GM21423 (cell line): Measurements from ENCODE around the gene FST.

Experiments used
- ATAC-seq: cut with Tn5 transposase; IDR thresholded peaks from one replicate; pipeline ENCODE4 v1.9.1; 2021; ENCODE audit warnings: mild to moderate bottlenecking, moderate library complexity; ENCODE audit not compliant: unreplicated experiment

The FST gene

DNA sequence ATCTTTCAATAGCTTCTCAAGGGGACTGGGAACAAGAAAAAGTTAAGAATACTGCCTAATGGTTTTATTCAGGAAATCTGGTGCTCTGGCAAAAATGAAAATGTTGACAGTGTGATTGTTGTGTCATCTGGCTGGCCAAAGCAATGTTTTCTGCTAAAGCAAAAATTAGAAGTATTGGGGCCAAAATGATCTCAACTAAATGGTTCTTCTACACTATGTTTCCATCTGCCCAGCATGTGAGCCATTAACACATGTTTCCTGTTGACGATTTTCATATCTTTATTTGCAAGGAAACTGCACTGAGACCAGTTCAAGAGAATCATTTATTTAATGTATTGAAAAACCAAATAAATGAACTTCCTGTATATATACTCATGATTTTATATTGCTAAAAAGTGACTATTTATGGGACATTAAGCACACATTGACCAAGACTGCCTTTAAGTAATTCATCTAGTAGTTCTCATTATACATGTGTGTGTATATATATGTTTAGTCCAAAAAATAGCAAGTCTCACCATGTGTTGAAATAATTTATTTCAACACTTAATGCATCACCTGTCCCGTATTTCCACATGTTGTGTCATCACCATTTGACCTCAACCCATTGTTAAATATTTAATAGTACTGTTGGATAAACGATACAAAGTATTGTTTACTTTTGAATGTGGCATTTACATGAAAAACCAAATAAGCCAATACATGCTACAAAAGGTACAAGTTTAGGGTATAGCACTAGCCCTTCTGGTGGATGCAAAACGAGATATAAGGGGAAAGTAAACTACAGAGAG is 7.5 kb upstream of the FST start:
- ATAC-seq: no peak

DNA sequence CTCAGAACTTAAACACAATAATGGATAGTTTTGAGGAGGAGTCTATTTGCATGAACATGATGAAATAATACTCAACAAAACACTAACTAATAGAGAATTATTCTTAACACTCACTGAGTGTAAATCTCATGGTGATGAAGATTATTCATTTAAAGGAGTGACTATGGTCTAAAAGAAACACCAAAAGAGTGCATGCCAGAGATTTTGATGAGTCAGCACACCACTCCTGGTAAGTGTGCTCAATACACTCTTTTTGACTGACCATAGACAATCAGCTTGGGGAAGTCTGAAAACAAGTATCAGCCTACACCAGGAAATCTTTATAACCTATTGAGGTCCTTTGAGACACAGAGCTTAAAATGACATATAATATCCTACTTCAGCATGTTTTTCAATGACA is 6.8 kb upstream of the FST start:
- ATAC-seq: no peak

DNA sequence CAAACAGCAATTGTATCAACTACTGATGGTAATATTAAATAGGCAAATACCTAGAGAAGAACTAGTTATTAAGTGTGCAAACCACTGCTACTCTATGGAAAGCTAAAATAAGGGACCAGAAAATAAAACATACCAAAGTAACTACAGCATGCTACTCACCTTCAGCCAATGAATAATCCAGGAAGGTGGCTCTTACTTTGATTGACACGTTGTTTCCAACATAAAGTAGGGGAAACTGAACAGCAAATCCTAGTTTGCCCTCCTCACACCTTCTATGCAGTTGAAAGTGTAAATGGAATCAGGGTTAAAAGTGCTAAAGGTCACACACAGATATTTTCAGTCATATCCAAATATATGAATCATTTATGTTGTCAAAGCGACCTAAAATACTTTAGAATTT is 5.1 kb upstream of the FST start:
- no peak for ATAC-seq

DNA sequence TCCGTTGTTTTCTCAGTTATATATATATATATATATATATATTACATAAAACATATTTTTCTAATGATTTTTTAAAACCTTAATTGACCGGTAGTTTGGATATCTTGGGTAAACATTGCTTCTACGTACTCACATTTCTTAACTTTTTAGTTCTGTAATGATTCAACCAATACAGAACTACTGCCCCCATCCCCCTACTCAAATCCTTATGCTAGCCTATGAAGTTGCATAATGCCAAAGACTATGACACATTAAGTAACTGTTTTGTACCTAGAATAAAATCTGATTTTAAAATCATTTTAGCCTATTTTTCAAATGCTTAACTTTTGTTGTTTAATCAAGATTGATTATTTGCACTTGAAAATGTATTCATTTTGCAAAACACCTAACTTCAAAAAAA is 4.4 kb upstream of the FST start:
- ATAC-seq: no peak

DNA sequence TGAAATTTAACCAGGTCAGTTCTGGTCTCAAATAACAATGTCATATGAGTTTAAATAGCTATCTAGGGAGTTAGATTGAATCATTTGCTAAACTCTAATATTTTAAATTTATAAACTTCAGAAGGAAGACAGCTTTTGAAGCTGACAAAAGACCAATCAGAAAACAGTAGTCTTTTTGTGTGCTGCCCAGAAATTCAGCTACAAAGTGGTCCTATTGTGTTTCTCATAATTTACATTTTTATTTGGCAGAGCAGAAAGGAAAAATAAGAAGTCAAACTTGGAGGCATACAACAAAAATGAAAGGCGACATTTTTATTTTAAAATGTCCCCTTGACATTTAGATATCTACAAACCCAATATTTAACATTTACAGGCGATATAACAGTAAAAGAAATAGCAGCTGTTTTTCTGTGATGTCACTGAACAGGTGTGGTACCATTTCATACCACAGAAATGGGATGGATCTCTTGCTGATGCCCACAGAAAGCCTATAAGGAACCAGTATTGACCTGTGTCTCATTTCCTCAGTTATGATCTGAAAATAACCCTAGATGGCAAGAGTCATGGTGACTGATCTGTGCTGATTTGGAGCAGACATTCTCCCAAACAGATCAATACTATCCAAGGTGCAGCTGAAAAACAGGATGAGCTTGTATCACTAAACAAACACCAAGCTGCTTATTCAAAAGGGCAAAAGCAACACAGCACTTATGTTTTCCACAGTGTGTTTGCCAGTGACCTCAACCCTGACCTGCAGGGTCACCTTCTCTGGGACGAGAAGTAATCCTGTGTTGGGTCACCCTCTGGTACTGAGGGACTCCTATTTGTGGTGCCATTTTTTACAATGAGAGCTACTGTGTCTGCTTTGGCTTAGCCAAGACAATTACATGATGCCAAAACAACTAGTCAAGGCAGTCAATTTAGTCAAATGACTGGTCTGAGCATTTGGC is 3.6 kb upstream of the FST start:
- ATAC-seq: no peak

DNA sequence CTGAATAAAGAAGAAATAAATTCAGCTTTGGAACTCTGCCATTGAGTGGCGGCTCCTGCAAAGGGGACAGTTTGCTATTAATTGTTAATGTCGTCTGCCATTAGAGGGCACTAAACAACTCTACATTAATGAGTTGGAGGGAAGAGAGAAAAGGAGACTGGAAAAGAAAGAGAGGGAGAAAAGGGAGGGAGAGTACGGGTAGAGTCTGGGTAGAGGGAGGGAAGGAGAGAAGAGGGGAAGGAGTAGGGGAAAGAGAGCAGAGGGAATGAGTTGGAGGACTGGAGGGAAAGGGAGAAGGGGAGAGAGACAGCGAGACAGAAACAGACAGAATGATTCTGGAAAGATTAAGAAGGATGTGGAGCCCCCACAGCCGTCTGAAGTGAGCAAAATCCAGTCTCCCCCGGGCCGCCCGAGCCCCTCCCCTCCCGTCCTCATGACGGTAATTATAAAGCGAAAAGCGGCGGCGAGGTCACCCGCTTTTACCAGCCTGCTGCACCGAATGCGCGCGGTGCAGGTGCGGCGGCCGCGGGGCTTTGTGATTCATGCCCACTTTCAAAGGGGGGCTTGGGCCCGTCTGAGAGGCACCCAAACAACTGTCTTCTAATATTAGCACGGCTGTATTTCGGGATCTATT is 1.9 kb upstream of the FST start:
- ATAC-seq: no peak

DNA sequence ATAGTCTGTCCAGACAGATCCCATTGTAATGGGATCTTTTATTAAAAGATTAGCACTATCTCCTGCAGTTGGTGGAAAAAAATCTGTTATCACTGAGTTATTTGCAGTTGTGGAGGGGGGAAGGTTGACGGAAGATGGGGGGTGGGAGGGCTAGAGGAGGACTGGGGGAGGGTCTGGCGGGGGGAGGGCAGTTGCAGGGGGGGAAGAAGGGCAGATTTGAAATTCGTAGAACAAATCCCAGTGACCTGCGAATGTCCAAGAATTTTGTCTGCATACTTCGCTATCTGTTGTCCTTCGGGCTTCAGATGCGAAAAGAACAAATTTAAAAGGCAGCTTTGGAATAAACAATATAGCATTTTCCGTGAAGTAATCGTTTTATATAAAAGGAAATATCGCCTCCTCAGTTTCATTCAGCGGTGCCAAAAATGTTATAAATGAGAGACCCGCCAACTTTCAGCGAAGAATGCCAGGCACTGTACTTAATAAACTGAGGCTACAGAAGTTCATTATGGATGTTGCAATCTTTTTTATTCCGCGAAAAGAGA is 1.3 kb upstream of the FST start:
- ATAC-seq: no peak

DNA sequence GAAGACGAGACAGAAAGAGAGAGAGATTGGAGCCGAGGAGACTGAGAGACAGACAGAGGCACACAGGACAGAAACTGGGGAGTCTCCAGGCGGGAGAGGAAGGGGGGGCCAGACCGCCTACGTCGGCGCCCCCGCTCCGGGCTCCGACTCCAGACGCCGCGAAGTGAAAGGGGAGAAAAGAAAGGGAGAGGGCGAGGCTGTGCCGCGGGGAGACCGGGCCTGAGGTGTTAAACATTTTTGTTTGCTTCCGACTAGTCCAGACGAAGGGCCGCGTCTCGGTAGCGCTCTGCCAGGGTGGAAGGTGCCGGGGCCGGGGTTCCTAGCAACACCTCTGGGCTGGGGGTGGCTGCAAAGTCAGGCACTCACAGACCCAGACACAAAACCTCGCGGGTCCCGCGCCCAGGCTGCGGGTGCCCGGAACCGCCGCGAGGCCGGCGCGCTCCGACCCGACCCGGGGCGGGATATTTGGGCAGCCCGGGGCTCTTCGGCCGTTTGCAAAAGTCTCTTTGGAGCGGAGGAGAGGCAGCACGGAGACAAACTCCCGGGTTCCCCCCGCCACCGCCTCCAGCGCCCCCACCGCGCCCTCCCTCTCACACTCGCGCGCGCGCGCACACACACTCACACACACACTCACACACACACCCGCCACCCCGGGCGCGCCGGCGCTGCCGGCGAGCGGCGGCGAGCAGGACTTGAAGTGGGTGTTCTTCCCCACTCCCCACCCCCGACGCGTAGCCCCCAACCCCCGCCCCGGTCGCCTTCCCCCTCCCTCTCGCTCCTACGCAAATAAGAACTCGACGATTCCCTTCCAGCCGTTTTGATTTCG is 626 bp upstream of the FST start:
- ATAC-seq: no peak

DNA sequence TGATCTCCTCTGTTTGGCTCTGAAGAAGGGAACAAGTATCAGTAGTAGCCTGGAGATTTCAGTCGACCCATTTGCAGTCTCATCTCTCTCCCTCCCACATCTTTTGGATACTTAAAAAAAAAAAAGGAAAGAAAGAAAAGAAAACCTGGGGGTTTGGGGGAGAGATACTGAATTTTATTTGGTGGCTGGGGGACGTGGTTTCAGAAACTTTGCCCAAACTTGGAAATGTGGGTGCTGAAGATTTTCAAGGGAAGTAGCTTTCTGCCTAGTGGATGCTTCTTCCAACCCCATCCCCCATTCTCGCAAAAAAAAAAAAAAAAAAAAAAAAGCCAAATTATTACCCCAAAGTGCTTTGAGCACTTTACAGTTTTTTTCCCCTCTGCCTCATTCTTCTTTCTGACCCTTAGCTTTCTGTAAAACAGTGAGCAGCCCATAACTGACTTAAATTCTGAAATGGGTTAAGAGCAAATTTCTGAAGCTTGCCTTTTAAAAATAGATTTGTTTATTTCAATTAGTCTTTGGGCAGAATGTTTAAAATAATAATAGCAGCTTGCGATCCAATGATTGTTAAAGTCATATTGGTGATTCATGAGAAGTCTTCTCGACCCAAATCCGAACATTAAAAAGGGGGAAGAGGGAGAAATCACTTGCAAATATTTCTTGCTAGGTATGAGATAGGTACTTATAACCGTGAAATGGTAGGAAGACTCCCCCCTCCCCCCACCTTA is 894 bp downstream of the FST start:
- no peak for ATAC-seq

DNA sequence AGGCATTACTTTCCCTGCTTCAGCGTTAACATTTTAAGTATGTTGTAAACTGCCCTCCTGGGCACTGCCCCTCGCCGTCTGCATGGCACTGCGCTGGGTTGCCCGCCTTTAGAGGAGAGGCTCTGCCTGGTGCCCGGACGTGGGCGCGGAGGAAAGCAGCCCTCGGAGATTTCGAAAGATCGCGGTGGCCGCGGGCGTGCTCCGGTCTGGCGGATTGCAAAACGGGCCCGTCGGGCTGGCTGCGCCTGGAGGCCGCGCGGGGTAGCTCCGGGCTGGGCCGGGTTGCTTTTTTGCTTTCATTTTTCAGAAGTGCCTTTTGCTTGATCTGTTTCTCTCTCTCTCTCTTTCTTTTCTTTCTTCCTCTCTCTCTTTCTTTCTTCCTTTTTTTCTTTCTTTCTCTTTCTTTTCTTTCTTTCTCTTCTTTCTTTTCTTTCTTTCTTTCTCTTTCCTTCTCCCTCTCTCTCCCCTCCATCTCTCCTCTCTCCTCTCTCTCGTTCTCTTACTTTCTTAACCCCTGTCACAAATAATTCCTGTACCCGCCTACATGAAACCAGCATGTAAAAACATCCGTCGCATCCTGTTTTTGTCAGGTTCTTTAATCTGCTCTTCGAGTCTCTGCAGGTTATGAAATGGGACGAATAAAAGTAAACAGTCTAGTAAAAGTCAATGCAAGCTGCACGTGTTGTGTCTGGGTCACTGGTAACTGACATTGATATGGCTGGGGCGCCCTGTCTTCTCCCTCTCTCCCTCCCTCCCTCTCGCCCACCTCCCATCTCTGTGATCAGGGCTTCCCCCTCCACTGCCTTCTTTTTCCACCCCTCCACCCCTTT is 1.7 kb downstream of the FST start:
- peak; percentile 68 for ATAC-seq

DNA sequence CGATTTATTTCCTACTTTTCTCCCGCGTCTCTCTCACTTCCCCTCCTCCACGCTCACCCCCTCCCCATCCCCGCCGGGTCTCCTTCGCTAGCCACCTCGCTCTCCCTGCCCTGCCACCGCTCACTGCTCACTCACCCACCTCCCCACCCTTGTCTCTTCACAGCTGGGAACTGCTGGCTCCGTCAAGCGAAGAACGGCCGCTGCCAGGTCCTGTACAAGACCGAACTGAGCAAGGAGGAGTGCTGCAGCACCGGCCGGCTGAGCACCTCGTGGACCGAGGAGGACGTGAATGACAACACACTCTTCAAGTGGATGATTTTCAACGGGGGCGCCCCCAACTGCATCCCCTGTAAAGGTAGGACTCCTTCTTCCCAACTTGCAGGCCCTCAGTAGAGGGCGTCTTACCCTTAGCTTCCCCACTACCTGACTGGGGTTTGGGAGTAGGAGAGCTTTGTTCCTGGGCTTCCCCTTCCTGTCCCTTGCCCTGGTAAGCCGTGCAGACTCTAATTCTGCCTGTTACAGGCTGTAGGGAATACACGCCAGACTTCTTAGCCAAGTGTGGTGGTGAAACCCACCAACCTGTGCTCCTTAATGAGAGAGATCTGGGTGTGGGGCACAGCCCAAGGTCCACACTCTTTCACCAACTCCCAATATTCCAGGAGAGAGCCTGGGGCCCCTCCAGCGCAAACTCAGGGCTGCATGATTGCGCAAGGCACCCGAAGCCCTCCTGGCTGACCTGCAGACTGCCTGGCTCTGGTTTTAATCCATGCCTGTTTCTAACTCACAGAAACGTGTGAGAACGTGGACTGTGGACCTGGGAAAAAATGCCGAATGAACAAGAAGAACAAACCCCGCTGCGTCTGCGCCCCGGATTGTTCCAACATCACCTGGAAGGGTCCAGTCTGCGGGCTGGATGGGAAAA is 2.5 kb downstream of the FST start:
- peak; percentile 23 for ATAC-seq

DNA sequence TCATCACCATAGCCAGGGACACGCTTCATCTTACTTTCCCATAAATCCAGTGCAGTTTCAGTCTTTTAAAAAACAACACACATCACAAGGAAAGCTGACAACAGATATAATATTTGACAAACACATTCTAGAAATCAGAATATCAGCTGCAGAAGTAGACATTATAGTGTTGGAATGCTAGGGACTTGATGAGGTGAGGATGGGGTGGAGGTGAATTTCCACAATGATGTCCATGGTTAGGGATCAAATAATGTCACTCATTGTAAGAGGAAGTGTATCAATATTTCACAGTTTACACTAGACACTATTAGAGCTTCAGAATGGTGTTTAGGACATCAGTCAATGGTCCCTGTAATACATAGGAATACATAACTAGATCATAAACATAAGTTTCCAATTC is 7.0 kb downstream of the FST start:
- ATAC-seq: no peak

DNA sequence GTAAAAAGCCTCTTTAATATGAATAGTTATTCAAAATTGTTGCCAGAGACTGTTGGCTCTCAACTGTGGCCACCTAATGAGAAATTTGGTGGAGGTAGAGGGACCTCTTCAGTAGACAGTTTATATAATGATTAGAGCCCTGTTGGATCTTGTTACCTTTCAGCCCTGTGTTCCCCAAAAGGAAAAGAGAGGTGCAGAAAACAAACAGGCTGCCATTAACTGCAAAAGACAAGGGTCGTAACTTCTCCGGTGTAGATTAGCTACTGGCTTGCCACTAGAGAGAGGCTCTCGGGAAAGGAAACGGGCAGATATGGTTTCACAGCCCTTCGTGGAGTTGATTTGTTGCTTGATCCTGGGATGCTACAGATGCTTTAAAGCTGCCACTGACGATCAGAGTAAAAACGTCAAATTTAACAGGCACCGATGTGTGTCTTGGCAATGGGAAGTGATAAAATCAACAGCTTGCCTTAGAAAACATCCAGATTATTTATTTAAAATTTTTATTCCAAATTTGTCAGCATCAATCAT is 7.8 kb downstream of the FST start:
- ATAC-seq: no peak

DNA sequence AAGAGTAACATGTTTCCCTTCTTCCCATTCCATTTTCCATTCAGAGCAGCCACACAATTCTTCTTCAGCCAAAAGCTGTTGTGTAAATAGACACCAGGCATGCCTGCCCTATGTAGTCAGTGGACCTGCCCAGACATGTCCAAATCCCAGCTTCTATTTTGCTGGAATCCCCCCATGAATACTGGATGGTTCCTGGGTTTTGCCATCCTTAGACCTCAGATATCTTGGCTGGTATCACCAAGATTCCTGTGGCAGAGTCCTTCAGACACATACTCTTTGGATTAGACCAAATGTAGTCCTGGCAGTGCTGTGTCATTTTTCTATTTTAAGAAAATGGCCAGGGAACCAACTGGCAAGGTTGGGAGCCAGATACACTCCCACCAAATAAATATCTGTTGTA is 10.3 kb downstream of the FST start:
- no peak for ATAC-seq

DNA sequence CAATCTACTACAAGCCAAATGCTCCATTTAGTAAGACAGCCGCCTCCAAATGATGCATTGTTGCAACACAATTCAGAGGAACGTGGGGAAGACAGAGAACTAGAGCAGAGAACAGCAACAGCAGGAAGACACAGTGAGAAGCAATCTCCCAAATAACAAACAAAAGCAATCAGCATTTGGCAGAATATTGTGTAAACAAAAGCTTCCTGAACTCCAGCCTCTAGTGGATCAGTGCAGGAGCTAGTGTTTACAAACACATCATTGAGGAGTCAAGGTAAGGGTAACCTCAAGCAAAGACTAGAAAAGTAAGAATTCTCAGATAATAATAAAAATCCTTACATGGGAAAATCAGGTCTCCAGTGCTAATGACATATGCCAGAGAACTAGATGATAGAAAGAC is 20.6 kb downstream of the FST start:
- ATAC-seq: no peak

DNA sequence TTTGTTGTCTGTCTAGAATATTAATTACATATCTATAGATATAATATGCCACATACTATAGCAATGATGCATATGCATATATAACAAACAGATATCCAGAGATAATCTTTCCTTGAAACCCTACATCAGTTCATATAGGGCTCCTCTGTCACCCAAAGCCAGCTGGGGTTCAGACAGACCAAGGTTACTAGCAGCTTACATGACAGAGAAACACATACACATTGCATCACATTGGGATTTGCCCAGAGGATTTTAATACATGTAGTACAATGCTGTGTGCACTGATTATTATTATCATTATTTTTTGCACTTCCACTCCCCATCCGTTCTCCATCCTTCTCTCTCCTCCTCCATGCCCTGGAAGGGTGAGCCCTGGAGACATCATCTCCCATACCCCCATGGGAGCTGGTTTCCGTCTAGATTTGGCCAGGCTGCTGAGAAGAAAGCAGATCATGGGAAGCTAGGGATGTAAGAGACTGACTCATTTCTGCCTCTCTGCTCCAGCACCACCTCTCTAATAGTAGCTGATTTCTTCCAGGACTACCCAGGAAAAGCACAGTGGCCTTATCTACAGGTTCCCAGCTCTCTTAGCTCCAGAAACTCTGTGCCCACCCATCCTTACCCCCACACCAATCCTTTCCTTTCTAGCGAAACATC is 23.3 kb downstream of the FST start:
- no peak for ATAC-seq

DNA sequence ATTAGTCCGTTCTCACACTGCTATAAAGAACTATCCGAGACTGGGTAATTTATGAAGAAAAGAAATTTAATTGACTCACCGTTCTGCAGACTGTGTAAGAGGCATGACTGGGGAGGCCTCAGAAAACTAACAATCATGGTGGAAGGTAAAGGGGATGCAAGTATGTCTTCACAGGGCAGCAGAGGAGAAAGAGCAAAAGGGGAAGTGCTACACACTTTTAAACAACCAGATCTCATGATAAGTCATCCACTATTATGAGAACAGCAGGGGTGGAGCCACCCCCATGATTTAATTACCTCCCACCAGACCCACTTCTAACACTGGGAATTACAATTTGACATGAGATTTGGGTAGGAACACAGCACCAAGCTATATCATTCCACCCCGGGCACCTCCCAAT is 26.6 kb downstream of the FST start:
- no peak for ATAC-seq
